Muscle of back (tissue), 11 donors: Measurements from ENCODE around the gene ARRB1. TPM values are rescaled to one million over a fixed set of nuclear protein-coding genes. Genes with fewer than 3 reads are reported as not detected.
"Not testable (repeated sequence)": the region's sequence is repeated elsewhere in the genome, so short reads cannot be mapped to it uniquely, and the experiment has no call there.

ENCODE experiments used
- DNase-seq, 3 donors: peaks; one replicate each; pipeline versions ENCODE4 v3.0.0 to v3.0.0-alpha.2; 2013
- polyA plus RNA-seq, 10 donors: library from polyadenylated mRNA; unstranded; fragments of 120-200 nt; gene quantifications; one replicate each; pipeline ENCODE4 v1.2.1, GENCODE V29; 2013; ENCODE audit not compliant: insufficient read length in 10 of 10

Gene ARRB1
- polyA plus RNA-seq, 10 donors = 15.8 to 24.6 (median 19.7) TPM

DNA sequence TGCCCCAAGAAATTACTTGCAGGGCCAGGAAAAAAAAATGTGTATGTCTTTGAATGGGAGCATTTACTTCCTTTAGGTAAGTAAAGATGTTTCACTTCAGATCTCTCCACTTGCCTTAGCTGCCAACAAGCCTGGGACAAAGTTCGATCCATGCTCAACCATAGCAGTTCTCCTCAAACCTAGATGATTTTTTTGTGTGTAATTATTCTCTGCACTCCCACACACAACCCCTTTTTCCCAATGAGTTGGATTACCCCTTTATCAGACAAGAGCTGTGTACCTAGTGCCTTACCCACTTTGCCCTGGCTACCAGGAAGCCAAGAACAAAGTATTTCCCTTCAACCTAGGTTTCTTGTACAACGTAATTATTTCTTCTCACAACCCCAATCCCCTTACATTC, 75.3 kb downstream of the ARRB1 start:
- no peak for DNase-seq

DNA sequence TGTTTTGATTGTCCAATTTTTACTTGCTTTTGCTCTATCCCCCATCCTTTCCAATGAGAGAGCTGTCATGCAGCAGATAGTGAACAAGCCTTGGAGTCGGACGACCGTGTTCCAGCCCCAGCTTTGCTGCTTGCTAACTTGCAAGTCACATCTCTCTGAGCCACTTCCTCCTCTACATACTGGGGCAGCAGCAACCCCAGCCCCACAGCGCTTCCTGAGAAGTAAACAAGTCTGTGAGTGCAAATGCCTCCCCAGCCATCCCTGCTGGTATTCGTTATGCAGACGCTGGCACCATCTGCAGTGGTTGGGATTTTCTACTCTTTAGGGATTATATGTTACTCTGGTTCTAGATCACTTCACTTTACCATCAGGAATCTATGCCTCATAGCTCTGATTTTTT, 75.9 kb downstream of the ARRB1 start:
- peak in 1 of 3 donors; percentile 45 for DNase-seq

DNA sequence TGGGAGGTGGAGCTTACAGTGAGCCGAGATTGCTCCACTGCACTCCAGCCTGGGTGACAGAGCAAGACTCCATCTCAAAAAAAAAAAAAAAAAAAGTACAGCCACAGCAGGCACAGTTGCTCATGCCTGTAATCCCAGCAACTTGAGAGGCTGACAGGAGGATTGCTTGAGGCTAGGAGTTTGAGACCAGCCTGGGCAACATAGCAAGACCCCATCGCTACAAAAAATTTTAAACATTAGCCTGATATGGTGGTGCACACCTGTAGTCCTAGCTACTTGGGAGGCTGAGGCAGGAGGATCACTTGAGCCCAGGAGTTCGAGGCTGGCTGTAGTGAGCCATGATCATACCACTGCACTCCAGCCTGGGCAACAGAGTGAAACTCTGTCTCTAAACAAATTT, 76.7 kb downstream of the ARRB1 start:
- DNase-seq = not testable (repeated sequence)

DNA sequence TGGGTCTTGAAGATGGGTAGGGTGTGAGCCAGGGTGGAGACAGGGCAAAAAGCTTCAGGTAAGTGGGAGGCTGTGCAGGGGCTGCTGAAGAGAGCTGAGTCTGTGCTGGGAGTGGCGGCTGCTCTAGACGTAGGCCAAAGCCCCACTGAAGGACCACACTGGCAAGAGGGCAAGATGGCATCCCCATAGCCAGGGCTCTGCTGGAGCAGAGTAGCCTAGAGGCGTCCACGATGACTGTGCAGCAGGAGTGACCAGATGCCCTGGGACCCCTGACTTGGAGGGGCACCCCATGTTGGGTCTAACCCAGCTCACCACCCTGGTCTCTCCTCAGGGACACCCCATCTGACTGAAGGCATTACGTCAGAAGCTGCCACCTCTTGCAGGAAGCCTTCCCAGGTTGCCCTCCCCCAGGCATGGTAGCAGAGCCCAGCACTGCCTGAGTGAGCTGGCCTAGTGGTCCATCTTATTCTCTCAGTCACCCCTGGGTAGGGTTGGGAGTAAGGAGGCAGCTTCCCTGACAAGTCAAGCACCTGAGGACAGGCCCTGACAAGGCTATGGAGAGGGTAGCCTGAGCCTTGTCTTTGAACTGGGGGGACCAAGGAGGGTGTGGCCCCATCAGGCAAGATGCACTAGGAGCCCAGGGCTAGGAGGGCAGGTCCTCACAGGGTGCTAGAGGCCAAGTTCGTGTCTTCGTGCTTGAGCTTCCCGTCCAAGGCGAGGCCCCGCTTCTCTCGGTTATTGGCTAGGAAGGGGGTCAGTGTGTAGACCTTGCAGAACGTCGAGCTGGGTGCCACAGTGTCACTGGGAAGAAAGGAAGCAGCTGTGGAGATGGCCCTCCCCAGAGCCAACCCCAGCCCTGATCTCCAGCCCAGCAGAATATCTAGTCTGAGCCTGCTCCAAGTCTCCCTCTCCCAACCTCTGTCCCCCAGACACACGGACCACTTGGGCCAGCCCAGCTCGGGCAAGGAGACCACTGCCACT, 77.8 kb downstream of the ARRB1 start:
- no peak for DNase-seq

DNA sequence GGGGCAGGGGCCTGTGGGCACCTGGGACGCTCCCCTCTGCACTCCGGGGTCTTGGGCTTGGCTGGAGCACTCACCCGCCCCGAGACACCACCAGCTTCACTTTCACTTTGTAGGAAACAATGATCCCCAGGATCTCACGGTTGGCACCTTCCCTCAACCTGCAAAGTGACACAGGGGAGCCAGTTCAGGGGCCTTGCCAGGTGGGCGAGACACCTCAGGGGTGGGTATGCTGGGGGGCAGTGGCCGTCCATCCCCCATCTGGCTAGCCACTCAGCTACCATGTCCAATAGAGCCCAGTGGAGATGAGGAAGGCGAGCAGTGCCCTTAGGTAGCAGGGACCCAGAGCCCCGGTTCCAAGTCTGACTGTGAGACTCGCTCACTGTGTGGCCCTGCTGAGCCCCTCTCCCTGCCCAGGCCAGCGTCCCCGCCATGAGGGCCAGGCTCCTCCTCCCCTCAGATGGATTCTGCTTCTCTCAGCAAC, 78.6 kb downstream of the ARRB1 start:
- no peak for DNase-seq

DNA sequence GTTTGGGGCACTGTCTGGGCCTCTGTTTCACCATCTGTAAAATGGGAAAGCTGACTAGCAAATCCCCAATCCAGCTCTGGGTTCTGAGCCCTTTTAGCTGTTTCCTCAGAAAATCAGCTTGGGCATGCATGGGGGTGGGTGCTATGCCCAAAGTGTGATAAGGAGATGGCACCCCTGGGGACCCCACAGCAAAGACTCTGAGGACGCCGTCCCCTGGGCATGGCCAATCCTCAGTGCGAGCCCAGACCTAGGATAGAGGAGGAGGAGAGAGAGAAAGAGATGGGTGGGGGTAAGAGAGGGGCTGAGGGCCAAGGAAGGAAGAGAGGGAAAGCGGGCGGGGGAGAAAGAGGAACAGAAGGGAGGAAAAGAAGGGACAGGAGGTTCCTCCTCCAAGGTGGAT, 79.1 kb downstream of the ARRB1 start:
- DNase-seq = no peak

DNA sequence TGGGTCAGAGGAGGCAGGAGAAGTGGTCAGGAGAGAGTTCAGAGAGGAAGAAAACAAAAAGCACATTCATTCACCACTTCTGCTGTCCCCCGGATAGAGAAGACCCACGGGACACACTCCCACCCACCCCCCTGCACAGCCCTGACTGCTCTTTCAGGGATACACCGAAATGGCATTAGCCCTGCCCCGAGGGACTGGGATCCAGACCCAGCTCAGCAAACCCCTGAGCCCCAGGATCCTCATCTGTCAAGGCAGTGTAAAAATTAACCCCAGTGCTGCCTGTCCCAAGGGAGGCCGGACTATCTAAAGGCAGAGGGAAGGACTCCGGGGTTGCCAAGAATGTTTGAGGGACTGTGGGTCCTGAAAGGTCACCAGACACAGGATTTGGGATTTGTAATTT, 79.7 kb downstream of the ARRB1 start:
- no peak for DNase-seq

DNA sequence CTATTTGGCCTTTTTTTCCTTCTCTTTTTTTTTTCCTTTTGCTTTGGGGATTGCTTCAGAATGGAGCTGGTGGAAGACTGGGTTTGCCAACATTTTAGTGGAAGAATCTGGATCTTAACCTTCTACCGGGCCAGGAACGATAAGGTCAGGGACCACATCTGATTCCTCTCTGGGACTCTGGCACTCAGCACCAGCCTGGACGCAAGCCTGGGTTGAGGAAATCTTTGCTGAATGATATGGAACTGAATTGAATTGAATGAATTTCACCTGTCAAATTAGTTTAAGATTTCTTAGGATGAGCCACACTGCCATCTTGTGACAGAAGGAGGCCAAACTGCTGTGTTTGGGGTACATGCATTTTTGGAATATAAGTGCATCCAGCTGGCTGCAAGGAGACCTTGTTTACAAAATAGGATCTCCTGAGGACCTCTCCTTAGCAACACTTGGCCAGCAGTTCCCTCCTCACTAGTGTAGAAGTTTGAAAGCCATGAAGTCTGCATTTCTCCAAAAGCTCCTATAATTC, 80.5 kb downstream of the ARRB1 start:
- peak in 1 of 3 donors; percentile 26 for DNase-seq

DNA sequence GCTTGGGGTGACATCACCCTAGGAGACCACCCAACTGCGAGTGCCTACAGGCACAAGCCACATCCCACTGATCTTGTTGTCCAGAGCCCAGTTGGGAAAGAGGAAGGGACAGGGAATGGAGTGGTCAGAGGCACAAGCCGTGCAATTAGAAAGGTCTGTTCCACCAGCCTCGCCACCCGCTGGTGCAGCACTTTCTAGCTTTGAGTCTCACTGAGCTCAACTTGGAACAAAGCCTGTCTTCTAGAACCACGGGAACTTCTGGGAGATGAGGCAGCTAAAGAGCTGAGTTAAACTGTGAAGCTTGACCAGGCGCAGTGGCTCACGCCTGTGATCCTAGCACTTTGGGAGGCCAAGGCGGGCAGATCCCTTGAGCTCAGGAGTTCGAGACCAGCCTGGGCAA, 81.6 kb downstream of the ARRB1 start:
- DNase-seq = no peak

DNA sequence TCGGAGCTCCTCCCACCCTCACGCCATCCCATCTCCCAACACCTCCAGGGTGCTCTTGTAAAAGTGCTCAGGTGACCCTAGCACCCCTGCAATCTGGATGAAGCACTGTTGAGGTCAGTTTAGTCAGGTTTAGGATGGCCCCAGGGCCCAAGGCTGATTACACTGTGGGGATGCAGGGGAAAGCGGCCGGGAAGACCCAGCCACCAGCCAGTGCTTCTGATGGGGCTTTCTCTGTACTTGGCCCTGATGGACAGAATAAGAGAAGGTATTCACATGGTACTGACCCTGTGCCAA, 82.1 kb downstream of the ARRB1 start:
- no peak for DNase-seq

DNA sequence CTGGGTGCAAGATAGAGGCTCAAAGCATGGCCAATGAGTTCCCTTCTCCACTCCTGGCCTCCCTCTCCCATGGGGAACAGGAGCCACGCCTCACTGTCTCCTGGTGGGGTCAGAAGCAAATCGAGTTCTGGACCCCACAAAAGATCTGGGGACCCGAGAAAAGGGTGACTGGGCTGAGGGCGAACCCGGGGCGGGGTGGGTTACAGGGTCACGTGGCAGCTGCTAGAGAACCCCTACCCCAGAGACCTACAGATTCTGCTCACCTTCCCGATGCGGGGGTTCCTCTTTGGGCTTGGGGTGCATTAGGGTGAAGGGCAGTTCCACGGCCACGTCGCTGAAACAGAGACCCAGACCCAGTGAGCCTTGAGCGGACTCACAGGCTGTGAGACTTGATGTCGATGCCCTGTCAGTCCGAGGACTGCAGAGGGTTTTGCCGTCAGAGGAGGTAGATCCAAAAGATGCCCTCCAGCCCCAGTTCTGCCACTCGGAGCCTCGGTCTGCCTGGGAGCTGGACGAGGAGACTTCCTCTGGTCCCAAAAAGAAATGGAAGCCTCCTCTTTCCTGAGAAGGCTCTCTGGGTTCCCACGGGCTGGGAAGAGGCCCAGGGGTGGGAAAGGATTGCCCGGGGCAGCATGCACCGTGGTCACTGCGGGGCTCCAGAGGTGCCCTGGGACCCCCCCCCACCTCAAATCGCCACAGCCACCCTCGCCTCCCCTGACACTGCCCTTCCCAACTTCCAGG, 82.7 kb downstream of the ARRB1 start:
- no peak for DNase-seq

DNA sequence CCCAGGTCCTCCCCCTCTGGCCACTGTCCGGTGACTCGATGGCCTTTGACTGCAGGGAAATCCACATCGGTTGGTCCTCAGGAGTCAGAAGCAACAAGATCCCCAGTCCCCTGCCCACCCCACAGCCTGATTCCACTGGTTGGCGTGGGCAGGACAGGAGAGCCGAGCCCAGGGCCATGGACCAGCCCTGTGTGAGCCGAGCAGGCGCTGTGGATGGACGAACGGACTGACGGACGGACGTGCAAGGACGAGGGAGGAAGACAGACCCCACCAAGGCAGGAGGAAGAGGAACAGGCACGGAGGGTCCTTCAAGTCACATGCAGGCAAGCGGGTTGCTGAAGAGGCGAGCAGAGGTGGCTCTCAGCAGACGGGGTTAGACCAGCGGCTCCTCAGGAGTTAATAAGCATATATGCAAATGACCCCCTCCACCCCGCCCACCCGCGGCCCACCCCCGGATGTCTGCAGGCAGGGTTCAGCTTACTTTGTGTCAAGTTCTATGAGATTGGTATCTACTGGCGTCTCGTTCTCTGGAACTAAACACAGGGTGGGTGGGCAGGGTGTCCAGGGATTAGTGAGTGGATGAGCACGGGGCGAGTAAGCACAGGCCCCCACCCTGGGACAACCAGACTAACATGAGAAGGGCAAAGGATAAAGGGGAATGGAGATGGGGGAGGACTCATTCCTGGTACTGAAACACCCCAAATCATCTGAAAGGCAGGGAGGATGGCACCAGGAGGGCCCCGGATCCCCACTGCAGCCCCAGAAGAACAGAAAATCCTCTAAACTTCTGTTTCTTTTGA, 84.1 kb downstream of the ARRB1 start:
- no peak for DNase-seq

DNA sequence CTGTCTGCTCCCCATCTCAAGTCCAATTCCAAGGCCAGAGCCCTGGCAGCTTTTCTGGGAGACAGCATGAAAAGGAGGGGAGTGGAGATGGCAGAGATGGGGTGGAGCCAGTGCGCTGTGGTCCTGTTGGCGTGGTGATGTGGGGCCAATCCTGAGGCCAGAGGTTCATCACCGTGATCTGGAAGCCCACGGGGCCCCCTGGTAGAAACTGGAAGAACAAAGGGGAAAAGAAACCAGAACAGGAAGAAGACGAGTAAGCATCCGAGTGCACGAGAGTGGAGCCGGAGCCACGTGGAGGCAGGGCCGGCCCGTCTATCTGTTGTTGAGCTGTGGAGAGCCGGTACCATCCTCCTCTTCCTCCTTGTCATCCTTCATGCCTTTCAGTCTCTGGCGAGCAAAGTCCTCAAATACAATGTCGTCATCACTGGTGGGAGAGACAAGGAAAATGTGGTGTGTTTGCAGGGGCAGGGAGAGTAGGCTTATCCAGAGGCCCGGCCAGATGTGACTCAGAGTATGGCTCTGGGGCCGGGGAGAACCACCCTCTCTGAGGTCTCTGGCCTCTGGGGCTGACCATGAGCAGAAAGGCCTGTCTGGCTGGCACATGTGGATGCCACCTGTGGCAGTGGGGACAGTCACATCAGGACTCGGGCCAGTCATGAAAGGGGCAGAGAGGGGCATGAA, 85.5 kb downstream of the ARRB1 start:
- no peak for DNase-seq

DNA sequence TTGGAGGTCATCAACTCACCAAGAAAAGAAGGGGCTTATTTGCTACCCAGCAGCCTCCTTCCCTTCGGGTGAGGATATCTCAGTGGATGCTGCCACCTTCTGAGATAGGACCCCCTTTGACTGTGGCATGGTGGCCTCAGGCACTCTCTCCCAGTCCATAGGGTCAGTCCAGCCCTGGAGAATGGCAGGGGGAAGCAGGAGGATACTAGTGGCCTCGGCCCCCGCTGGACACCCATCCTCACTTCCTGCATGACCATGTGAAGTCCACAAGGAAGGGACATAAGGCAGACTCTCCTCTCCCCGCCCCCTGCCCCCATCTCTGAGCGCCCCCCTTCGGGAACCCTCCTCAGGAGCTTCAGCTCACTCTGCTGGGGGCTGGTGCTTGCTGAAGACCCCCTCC, 86.5 kb downstream of the ARRB1 start:
- no peak for DNase-seq

DNA sequence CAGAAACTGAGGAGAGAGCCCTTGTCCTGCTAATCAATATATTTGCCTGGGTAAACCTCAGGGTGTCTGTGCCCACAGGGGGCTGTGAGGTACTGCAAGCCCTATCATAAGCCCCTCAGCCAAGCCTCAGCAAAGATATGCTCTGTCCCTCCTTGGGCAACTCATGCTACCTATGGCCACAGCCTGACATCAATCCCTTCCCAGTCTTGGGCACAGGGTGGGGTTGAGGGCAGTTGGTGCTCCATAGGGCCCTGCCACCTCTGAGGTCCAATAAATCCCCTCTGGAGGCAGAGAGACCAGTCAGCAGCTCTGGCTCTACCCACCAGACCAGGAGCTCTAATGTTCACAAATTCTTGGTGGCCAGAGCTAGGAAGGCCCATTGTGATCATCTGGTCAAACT, 87.1 kb downstream of the ARRB1 start:
- no peak for DNase-seq

DNA sequence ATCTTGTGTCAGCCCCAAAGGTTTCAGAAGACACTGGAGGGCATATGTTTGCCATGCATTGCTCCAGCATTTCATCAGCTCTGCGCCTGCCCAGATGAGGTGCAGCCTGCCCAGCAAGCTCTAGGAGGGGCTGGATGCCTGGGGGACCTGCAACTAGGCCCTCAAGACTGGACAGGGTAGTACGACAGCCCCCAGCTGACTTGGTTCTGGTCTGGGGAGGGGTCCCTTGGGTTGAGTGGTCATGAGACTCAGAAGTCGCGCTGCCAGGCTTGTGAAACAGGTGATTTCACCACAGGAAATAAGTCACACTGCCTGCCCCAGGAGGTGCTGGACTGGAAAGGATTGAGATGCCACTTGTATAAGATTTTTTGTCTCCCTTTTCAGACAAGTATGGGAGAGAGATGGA, 87.5 kb downstream of the ARRB1 start:
- DNase-seq = no peak

DNA sequence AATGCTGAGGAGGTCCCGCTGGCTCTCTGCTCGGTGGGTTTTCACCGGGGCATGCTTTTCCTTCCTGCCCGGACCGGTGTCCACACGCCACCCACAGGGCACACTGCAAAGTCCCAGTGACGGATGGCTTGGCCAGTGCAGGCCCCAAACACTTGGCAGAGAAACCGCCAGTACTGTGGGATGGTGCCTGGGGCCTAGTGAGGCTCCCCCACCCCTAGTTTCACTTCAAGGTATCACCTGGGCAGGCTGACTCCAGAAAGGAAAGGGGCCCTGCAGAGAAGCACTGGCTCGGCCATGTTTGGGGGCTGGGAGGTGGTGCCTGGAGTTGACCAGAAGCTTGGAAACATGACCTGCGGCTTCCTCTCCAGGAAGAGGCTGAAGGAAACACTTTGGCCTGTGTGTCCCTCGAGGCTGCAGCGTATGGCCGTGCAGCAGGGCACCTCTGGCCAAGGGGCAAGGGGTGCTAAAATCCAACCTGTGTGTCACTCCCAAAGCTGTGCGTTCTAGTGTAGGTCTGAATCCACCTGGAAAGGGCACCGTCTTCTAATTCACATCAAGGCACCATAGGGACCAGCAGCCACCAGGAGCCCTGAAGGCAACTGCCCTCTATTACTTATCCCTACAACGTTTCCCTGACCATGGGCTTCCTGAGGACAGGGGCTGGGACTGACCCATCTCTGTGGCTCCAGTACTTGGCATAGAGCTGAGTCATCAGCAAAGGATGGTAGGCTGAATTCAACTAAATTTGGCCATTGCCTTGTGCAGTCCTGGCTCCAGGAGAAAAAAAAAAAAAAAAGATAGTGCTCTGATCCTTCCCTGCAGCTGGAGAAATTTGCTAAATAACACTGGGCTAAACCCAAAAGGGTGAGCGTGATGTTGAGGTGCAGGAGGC, 88.3 kb downstream of the ARRB1 start:
- DNase-seq = no peak

DNA sequence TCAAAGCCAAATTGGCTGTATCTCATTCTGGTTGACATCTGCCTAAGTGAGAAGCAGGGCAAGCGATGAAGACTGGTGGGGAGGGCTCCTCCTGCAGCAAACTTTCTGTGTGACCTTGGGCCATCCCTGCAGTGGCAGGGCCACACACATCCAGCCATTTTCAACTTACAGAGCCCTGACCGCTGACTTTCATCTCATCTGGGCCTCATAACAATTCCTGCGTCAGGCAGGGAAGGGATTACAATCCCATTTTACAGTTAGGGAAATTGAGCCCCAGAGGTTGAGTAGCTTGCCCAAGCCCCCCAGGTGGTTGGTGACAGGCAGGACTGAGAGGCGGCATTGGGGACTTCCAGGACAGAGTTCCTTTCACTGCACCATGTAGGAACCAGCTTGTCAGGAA, 89.0 kb downstream of the ARRB1 start:
- no peak for DNase-seq

DNA sequence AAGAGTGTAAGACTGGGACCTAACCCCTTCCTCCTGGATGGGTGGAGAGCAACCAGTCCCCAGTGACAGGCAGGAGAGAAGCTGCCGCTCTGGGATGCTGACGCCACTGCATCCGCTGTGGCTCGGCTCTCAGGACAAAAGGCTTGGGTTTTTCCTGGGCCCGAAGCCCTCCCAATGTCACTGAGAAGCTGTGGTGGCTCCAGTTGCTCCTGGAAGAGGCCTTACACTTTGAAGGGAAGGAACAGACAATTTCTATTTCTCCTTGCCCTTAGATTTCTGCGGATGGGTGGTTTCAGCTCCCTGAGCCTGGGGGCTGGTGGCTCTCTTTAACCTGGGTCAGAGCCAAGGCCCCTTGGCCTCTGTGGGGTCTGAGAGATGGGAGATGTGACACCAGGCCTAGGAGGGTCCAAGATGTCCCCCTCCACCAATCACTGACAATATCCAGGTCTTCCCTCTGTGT, 89.5 kb downstream of the ARRB1 start:
- DNase-seq = no peak
